Muscle of arm (tissue), 14 donors: Measurements from ENCODE around the gene TARDBP. TPM values are rescaled to one million over a fixed set of nuclear protein-coding genes. Genes with fewer than 3 reads are reported as not detected.

ENCODE experiments used
- DNase-seq: peaks from one replicate; pipeline ENCODE4 v3.0.0-alpha.2; 2013
- long read RNA-seq, 11 donors: transcript quantifications; one replicate each; lab custom pipeline, GENCODE V29; 2026
- polyA plus RNA-seq, 12 donors: library from polyadenylated mRNA; unstranded; fragments of 120-200 nt; gene quantifications; one replicate each; pipeline ENCODE4 v1.2.1, GENCODE V29; 2013; ENCODE audit not compliant: insufficient read length in 12 of 12

The TARDBP gene
- polyA plus RNA-seq: 100 to 1,000 TPM in 11 of 12 donors, not detected in 1; 117 to 223 (median 184) TPM
- long read RNA-seq, donor 1, full-length matches to known transcripts: 45 of 45 reads
- long read RNA-seq, donor 1, partial matches to known transcripts: 0 of 45 reads
- long read RNA-seq, donor 1, other reads (novel, unspliced or antisense): 0 of 45 reads
- long read RNA-seq, donor 2, full-length matches to known transcripts: 53 of 69 reads
- long read RNA-seq, donor 2, partial matches to known transcripts: 16 of 69 reads
- long read RNA-seq, donor 2, other reads (novel, unspliced or antisense): 0 of 69 reads
- long read RNA-seq, donor 3, full-length matches to known transcripts: 20 of 25 reads
- long read RNA-seq, donor 3, partial matches to known transcripts: 5 of 25 reads
- long read RNA-seq, donor 3, other reads (novel, unspliced or antisense): 0 of 25 reads
- long read RNA-seq, donor 4, full-length matches to known transcripts: 18 of 18 reads
- long read RNA-seq, donor 4, partial matches to known transcripts: 0 of 18 reads
- long read RNA-seq, donor 4, other reads (novel, unspliced or antisense): 0 of 18 reads
- long read RNA-seq, donor 5, full-length matches to known transcripts: 57 of 57 reads
- long read RNA-seq, donor 5, partial matches to known transcripts: 0 of 57 reads
- long read RNA-seq, donor 5, other reads (novel, unspliced or antisense): 0 of 57 reads
- long read RNA-seq, donor 6, full-length matches to known transcripts: 26 of 26 reads
- long read RNA-seq, donor 6, partial matches to known transcripts: 0 of 26 reads
- long read RNA-seq, donor 6, other reads (novel, unspliced or antisense): 0 of 26 reads
- long read RNA-seq, donor 7, full-length matches to known transcripts: 16 of 16 reads
- long read RNA-seq, donor 7, partial matches to known transcripts: 0 of 16 reads
- long read RNA-seq, donor 7, other reads (novel, unspliced or antisense): 0 of 16 reads
- long read RNA-seq, donor 8, full-length matches to known transcripts: 56 of 56 reads
- long read RNA-seq, donor 8, partial matches to known transcripts: 0 of 56 reads
- long read RNA-seq, donor 8, other reads (novel, unspliced or antisense): 0 of 56 reads
- long read RNA-seq, donor 9, full-length matches to known transcripts: 16 of 16 reads
- long read RNA-seq, donor 9, partial matches to known transcripts: 0 of 16 reads
- long read RNA-seq, donor 9, other reads (novel, unspliced or antisense): 0 of 16 reads
- long read RNA-seq, donor 10, full-length matches to known transcripts: 34 of 39 reads
- long read RNA-seq, donor 10, partial matches to known transcripts: 5 of 39 reads
- long read RNA-seq, donor 10, other reads (novel, unspliced or antisense): 0 of 39 reads
- long read RNA-seq, donor 11, full-length matches to known transcripts: 34 of 45 reads
- long read RNA-seq, donor 11, partial matches to known transcripts: 11 of 45 reads
- long read RNA-seq, donor 11, other reads (novel, unspliced or antisense): 0 of 45 reads

DNA sequence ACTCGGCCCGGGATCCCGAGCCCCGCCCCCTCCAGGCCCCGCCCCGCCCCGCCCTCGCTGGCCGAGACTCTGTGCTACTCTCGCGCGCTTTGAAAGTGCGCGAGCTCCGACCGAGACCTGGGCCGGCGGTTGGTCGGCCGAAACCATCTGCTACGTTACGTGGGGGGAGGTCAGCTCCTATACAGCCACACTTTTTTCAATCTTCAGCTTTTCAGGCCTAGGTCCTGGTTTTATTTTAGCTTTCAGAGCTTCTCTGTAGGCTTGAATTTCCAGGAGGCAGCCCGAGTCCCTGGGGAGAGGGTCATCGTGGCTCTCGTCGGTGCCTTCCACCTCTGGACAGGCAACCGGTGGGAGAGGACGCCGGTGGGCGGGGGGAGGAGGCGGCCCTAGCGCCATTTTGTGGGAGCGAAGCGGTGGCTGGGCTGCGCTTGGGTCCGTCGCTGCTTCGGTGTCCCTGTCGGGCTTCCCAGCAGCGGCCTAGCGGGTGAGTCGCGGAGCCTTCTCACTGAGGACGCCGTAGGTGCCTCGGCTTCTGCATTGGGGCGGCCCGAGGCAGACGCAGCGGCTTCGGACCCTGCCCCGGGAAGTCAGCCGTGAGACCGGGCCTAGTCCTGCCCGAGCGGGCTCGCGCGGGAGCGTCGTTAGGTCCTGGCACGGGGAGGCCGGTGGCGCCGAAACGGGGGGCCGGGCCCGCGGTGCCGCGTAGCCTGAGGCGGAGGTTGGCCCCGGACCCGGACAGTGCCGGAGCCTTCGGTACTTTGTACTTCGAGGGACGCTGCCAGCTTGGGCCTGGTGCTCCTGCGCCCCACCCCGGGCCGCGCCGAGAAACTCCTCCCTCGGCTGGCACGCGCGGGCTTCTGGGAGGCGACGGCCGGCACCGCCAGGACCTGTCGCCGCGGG lies at the start of gene TARDBP:
Gene TARDBP, plus strand, starts transcription at position 395 of the 900 bp plus-strand sequence. CDS start 1,074 bp downstream, outside the sequence.
- DNase-seq: peak; percentile 94

DNA sequence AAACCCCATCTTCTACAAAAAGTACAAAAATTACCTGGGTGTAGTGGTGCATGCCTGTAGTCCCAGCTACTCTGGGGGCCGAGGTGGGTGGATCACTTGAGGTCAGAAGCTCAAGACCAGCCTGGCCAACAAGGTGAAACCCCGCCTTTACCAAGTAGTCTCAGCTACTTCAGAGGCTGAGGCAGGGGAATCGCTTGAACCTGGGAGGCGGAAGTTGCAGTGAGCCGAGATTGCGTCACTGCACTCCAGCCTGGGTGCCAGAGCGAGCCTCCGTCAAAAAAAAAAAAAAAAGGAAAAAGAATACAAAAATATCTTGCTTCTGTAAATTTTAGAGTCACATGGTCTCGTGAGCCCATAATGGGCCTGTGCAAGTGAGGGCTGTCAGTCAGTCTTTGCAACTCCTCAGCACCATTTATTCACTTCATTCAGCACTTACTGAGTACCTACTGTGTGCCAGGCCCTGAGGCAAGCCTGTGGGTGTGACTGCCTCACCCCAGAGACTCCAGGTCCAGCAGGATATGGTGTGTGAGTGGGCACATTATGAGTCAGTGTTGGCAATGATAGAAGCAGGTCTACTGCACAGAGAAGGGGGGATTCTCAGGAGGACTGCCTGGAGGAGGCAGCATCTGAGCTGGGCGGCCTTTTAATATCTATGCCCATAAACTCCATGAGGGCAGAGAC lies 46.8 kb upstream of the TARDBP start:
- no peak for DNase-seq

DNA sequence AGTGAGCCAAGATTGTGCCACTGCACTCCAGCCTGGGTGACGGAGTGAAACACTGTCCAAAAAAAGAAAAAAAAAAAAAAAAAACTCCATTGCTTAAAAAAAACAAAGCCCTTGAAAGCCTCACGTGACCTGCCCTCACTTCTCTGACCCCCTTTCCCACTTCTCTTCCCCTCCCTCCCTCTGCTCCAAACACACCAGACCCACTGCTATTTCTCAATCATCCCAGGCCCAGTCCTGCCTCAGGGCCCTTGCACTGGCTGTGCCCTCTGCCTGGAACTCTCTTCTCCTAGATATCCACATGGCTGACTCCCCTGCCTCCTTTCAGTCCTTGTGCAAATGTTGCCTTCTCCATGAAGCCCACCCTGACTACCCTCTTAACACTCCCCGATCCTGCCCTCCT lies 45.4 kb upstream of the TARDBP start:
- DNase-seq: no peak

DNA sequence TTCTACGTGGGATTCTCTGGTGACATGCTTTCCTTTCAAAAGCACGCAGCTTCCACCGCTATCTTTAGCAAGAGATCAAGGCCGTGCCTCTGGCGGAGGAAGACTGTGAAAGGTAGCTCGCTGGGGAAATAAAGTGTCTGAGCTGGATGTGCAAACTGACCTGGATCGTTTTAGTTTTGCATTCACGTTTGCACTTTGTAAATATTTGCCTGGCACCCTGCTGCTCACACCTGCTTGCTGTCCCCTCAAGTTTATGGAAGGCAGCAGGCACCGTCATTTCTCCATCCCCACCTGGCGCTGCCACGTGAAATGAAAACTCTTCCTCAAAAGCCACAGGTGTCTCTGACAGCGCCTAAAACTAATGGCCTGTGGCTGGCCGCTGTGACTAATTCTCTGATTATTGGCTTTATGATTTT lies 44.0 kb upstream of the TARDBP start:
- no peak for DNase-seq

DNA sequence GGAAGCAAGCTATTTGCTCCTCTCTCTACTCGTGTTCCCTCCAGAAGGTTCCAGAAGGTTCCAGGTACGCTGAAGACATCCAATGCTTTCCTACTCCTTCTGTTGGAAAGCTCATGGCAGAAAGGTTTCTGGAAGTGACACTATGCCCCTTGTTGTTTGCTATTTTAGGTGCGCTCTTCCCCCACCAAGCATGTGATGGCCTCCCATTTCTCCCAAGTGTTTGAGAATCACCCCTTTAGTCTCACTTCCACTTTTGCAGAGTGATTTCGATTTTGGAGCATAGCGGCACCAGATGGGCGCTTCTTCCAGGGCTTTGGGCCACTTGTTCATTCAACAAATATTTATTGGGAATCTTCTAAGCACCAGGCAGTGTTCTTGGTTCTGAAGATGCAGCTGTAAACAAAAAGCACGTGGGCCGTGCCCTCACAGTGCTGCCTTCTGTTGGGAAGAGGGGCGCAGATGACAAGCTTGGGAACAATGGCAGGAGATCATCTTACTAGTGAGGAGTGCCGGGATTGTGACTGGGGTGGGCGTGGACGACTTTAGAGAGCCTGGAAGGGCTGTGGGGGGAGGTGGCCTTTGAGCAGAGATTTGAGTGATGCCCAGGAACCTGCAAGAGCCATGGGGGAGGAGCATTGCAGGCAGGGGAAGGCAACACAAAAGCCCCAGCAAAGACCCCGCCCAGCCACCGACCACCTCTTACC lies 43.0 kb upstream of the TARDBP start:
- DNase-seq: no peak

DNA sequence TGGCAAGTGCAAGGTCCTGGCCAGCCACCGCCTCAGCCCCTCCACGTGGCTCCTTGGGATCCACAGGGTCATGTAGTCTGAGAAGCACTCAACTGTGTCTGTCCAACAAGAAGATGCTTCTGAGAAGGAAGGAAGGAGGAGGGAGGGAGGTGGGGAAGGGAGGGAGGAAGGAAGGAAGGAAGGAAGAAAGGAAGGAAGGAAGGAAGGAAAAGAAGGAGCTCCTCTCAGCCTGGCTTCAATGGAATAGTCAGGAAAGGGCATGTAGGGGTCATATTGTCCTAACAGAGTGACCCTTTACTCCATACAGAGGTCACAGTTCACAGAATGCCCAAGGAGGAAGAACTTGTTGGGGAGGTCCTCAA lies 42.5 kb upstream of the TARDBP start:
- no peak for DNase-seq

DNA sequence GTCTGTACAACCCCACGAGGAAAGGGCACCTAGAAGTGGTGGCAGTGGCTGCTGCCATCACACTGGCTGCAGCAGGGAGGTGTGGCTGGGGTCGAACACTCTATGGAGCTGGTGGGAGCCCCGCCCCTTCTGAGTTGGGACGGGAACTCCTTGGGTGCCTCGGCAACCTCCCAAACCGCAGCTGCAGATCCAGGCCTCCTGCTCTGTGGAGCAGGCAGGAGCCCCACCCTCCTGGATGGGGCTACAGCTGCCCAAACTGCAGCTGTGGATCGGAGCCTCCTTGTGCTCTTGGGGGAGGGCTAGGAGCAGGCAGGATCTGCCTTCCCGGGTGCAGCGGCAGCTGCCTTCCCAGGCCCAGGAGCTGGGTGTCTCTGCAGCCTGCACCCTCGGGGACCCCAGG lies 38.9 kb upstream of the TARDBP start:
- peak; percentile 52 for DNase-seq

DNA sequence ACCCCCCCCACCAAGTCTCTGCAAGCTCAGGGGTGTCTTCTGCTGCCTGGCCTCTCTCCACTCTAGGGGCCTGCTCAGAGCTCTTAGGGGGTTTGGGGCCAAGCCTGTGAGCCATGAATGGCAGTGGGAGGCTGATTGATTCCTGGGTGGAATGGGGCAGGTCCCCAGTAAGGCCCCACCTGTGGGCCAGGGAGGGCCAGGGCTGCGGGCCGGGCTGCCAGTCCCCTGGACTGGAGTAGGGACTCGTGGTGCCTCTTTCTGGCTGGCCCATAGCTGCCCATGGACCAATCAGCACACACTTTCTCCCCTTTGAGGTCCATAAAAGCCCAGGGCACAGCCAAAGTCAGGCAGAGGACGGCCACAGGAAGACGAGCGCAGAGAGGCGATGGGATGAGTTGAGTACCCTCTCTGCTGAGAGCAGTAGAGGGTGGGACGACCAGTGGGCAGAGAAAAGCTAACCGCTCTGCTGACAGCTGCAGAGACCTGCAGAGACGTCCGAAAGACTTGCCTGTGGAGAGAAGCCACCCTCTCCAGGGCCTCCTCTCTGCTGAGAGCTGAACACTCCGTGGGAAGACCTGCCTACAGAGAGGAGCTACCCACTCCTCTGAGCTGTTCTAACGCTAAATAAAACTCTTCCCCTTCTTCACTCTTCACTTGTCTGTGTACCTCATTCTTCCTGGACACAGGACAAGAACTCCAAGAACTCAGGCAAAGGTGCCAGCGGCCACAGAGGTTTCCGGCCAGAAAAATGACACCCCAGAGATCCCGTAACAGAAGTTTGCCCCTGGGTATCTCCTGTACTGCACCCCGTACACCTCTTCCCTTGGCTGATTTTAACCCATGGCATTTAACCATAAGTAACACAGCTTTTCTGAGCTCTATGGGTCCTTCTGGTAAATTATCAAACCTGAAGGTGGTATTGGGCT lies 38.2 kb upstream of the TARDBP start:
- no peak for DNase-seq

DNA sequence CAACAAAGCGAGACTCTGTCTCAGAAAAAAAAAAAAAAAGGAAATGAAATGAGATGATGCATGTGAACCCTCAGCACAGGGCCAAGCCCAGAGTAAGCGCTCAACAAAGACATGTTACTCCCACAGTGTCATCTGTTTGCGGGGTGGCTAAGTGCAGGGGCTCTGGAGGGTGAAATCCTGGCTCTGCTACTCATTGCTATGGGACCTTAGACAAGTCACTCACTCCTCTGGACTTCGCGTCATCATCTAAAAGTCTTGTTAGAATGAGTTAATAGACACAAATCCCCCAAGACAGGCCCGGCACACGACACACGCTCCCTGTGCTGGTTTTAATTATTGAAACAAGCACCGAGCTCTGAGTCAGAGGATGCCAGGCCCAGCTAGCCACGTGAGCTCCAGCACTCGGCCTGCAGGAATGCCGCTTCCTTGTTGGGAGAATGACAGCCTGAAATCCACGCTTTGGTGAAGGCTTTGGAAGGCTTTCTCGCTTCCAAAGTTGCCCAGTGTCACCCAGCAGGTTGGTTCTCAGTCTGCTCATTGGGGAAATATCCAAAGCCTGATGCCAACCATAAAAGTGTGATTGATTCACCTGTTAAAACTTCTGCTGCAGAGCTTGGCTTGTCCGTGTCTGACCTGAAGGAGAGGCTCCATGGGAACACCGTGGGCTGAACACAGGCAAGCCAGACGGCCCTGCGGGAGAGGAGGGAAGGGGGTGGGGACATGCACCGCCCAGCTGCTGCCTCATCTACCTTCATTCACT lies 36.7 kb upstream of the TARDBP start:
- DNase-seq: no peak

DNA sequence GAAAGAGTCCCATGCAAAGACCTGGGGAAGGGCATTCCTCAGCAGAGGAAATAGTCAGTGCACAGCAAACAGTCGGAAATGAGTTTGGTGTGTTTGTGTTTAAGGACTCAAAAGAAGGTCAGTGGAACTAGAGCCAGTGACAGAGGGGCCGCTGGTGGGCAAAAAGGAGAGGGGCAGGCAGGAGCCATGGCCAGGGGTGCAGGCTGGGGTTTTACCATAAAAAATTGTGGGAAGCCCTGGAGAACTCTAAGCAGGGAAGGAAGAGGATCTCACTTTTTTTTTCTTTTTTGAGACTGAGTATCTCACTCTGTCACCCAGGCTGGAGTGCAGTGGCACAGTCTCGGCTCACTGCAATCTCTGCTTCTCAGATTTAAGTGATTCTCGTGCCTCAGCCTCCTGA lies 33.7 kb upstream of the TARDBP start:
- no peak for DNase-seq

DNA sequence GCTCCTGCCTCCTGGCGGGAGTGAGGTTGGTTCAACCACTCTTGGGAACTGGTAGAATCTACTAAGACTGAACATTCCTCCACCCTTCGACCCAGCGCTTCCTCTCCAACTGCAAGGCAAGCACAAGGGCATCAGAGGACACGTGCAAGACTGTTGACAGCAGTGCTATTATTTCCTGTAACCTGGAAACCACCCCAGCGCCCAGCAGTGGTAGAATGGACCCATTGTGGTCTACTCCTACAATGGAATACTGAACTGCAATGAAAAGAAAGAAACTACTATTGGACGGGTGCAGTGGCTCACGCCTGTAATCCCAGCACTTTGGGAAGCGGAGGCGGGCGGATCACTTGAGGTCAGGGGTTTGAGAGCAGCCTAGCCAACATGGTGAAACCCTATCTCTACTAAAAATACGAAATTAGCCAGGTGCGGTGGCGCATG lies 33.0 kb upstream of the TARDBP start:
- DNase-seq: no peak

DNA sequence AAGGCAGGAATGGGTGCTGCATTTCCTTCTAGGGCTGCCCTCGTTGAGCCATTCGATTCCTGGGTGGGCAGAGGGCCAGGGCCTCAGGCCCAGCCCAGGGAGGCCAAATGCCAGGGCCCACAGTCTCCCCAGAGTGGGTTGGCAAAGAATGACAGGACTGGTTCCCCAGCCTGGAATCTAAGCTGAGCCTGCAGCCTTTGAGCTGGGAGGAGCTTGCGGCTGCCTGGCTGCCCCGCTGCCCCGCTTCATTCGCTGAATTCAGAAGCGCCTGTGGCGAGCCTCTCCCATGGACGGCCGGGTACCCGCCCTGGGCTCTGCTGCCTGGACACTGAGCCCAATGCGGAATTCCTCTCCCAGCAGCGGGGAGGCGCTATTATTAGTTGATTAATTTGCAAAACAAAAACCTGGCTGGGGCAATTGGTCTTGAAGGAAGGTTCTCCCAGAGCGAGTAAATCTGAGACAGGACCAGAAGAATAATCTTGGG lies 32.3 kb upstream of the TARDBP start:
- DNase-seq: peak; percentile 51

DNA sequence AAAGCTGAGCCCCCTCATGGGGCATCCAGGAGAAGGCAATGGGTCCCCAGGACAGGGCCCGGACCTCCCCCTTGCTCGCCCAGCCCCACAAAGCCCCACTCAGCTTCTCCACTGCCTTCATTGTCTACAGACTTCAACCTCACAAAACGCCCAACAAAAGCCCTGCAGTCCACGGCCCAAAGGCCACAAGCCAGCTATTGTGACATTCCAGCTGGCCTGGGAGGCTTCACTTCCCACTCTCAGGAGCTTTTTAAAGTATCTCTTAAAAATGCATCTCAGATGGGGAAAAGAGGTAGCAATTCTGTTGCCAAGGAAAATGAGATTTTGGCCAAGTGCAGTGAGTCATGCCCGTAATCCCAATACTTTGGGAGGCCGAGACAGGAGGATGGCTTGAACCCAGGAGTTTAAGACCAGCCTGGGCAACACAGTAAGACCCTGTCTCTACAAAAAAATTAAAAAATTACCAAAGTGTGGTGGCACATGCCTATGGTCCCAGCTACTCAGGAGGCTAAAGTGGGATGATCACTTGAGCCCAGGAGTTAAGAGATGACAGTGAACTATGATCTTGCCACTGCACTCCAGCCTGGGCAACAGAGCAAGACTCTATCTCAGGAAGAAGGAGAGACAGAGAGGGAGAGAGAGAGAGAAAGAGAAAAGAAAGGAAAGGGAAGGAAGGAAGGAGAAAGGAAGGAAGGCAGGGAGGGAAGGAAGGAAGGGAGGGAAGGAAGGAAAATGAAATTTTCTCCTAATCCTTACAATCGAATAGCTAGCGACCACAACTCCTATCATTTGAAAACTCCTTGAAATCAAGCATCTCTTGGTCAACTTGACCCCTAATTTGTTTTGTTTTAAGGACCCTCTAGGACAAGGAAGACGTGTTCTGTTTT lies 31.4 kb upstream of the TARDBP start:
- DNase-seq: no peak

DNA sequence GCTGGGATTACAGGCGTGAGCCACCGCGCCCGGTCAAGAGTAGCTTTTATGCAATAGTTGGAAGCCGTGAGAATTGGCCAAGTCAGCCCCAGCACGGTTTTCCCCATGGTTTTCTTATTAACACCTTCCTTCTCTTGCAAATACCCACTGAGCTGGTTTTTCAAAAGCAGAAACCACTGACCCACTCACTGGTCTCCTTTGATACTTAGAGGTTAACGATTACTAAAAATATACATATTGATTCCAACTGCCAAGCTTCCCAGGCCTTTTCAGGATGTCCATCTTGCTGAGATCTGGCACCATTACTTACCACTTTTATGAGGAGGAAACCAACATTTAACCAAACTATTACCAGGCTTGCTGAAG lies 25.9 kb upstream of the TARDBP start:
- DNase-seq: no peak

DNA sequence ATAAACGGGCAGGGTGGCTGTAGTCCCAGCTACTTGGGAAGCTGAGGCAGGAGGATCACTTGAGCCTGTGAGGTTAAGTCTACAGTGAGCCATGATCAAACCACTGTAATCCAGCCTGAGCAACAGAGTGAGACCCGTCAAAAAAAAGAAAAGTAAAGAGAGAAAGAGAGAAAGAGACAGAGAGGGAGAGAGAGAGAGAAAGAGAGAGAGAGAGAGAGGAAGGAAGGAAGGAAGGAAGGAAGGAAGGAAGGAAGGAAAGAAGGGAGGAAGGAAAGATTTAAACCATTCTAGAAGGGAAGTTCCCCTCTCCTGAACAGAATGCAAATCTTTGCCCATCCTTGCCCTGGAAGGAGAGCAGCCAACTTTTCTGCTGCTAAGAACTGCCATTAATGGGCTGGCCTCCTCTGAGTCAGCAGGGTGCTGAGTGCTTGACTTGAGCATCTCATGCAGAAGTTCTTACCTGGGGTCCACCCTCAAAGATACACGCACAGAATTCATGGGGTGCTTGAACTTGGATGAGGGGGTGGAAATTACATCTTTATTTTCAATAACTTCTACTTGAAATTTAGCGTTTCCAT lies 24.5 kb upstream of the TARDBP start:
- DNase-seq: no peak

DNA sequence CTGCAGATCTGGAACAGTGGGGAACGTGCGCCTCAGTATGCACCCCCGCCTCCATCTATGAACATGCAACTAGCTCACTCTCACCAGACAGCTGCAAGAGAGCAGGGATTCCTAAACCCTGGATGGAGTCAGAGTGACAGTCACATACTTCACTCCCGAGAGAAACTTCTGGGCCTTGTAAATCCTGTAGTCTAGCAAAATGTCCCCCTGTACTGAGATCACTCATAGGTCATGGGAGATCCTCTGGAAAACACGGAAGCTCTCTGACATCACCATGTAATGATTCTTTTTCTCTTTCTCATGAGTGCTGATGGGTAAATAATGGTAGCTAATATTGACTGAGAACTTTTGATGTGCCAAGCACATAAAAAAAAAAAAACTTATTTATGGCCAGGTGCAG lies 23.4 kb upstream of the TARDBP start:
- no peak for DNase-seq
